GM12878 (cell line): Measurements from ENCODE around the gene RAB3C. TPM values are rescaled to one million over a fixed set of nuclear protein-coding genes. Genes with fewer than 3 reads are reported as not detected.

Experiments used
- ATAC-seq: fragments of 200-7000 bp; cut with Tn5 transposase; 3 replicates; pipeline ENCODE4 v1.9.1; 2020; ENCODE audit warnings: mild to moderate bottlenecking, moderate library complexity
- BruUV-seq: library from RNA; stranded (reverse); fragments of 400-500 nt; replicated peaks from 2 replicates; lab custom pipeline; 2021; lab: Mats Ljungman, UMichigan
- CTCF ChIA-PET: fragments of 300-600 bp; sonication (Branson Sonifier 250); formaldehyde crosslinking; extraction: SDS; loops from one replicate; lab custom pipeline; 2021; ENCODE audit warnings: inconsistent platforms; lab: Yijun Ruan, JAX
- POLR2A ChIA-PET: fragments of 350-600 bp; formaldehyde crosslinking; extraction: SDS; loops from one replicate; lab custom pipeline; 2021; ENCODE audit warnings: inconsistent platforms; lab: Charles Lee
- RAD21 ChIA-PET: fragments of 300-600 bp; sonication (Branson Sonifier 250); formaldehyde crosslinking; loops from one replicate; lab custom pipeline; 2023; ENCODE audit warnings: antibody characterized with exemption; ENCODE audit not compliant: unreplicated experiment; lab: Charles Lee
- SMC1A ChIA-PET: fragments of 300-600 bp; sonication (Branson Sonifier 250); formaldehyde crosslinking; loops from one replicate; lab custom pipeline; 2023; ENCODE audit not compliant: unreplicated experiment, uncharacterized antibody; lab: Charles Lee
- DNase-seq: peaks from one replicate; pipeline ENCODE4 v3.0.0-alpha.2; 2011; ENCODE audit warnings: low read depth, low spot score
- FAIRE-seq: peaks from 3 replicates; lab custom pipeline; 2011; peaks lifted over from hg19 to GRCh38; lab: Jason Lieb, UNC
- H2AFZ ChIP-seq: 2 replicates; pipeline ENCODE4 v1.6.0; 2011; ENCODE audit warnings: low read depth, low read length, control low read depth; ENCODE audit not compliant: control insufficient read depth
- H3K27ac ChIP-seq: 2 replicates; pipeline ENCODE4 v1.5.1; 2011; ENCODE audit warnings: control low read depth; ENCODE audit not compliant: control insufficient read depth, insufficient read depth
- H3K27me3 ChIP-seq, 2 experiments: replicated peaks in 1 of 2; 2 replicates each; pipeline versions ENCODE4 v1.6.0 to v1.6.1; 2011; ENCODE audit warnings: low read length in 1 of 2; ENCODE audit not compliant: control insufficient read depth in 2 of 2, insufficient read depth in 2 of 2
- H3K36me3 ChIP-seq, 2 experiments: 2 replicates each; pipeline ENCODE4 v1.5.1; 2011; ENCODE audit warnings: low read length in 1 of 2; ENCODE audit not compliant: control insufficient read depth in 2 of 2, insufficient read depth in 2 of 2
- H3K4me1 ChIP-seq: 2 replicates; pipeline ENCODE4 v1.6.1; 2011; ENCODE audit warnings: mild to moderate bottlenecking, low read length, moderate library complexity, mixed read lengths; ENCODE audit not compliant: control insufficient read depth, insufficient read depth
- H3K4me2 ChIP-seq: 2 replicates; pipeline ENCODE4 v1.6.0; 2011; ENCODE audit warnings: control low read depth; ENCODE audit not compliant: control insufficient read depth, insufficient read depth
- H3K4me3 ChIP-seq: fragments of 200-600 bp; sonication (generic); 2 replicates; pipeline ENCODE4 v1.5.1; 2016
- H3K79me2 ChIP-seq: 2 replicates; pipeline ENCODE4 v1.6.0; 2011; ENCODE audit warnings: low read length; ENCODE audit not compliant: control insufficient read depth, insufficient read depth
- H3K9ac ChIP-seq: 2 replicates; pipeline ENCODE4 v1.8.0; 2011; ENCODE audit warnings: low read length, control low read depth, mixed read lengths; ENCODE audit not compliant: control insufficient read depth, insufficient read depth
- H3K9me3 ChIP-seq: replicated peaks from 3 replicates; pipeline ENCODE4 v1.5.1; 2011; ENCODE audit warnings: mild to moderate bottlenecking, low read length; ENCODE audit not compliant: control insufficient read depth, insufficient read depth
- H4K20me1 ChIP-seq: 2 replicates; pipeline ENCODE4 v1.6.0; 2011; ENCODE audit not compliant: control insufficient read depth, insufficient read depth
- CBFB ChIP-seq: IDR thresholded peaks from 2 replicates; pipeline ENCODE4 v1.6.1; 2016; ENCODE audit warnings: antibody characterized with exemption, low read depth
- ESRRA ChIP-seq: IDR thresholded peaks from 2 replicates; pipeline ENCODE4 v1.6.1; 2012; ENCODE audit warnings: mild to moderate bottlenecking, low read length, improper control_type of control experiment
- ETV6 ChIP-seq, 2 experiments: fragments of 450-650 bp in 1 of 2; IDR thresholded peaks in 1 of 2; conservative IDR thresholded peaks in 1 of 2; 2 replicates each; pipeline ENCODE4 v1.6.1; 2014; ENCODE audit warnings: antibody characterized with exemption in 1 of 2, borderline replicate concordance in 1 of 2, low read depth in 1 of 2, mild to moderate bottlenecking in 1 of 2, moderate library complexity in 1 of 2
- EZH2 ChIP-seq: IDR thresholded peaks from 2 replicates; pipeline ENCODE4 v1.6.1; 2012; ENCODE audit warnings: low read depth, mild to moderate bottlenecking, control low read depth, inconsistent platforms, low read length, borderline replicate concordance; ENCODE audit not compliant: control insufficient read depth
- JUNB ChIP-seq: IDR thresholded peaks from 2 replicates; pipeline ENCODE4 v1.6.1; 2016; ENCODE audit warnings: antibody characterized with exemption, mild to moderate bottlenecking
- JUND ChIP-seq: IDR thresholded peaks from 2 replicates; pipeline ENCODE4 v1.6.1; 2012; ENCODE audit warnings: low read depth, mild to moderate bottlenecking, low read length, improper control_type of control experiment, moderate library complexity
- KLF5 ChIP-seq: fragments of 450-650 bp; IDR thresholded peaks from 2 replicates; pipeline ENCODE4 v1.6.1; 2014; ENCODE audit warnings: mild to moderate bottlenecking; ENCODE audit not compliant: partially characterized antibody
- NBN ChIP-seq: fragments of 450-650 bp; IDR thresholded peaks from 2 replicates; pipeline ENCODE4 v1.6.1; 2016
- NR2C2 ChIP-seq: IDR thresholded peaks from 2 replicates; pipeline ENCODE4 v1.6.1; 2011; ENCODE audit warnings: borderline replicate concordance, low read depth; ENCODE audit not compliant: control insufficient read depth, insufficient read length
- POLR2AphosphoS5 ChIP-seq: IDR thresholded peaks from 2 replicates; pipeline ENCODE4 v1.6.1; 2011; ENCODE audit warnings: mild to moderate bottlenecking, low read length, inconsistent platforms
- RUNX3 ChIP-seq: IDR thresholded peaks from 2 replicates; pipeline ENCODE4 v1.6.1; 2012; ENCODE audit warnings: low read length, inconsistent platforms
- STAT3 ChIP-seq: IDR thresholded peaks from 2 replicates; pipeline ENCODE4 v1.6.1; 2011; ENCODE audit warnings: low read depth, low read length, improper control_type of control experiment
- TBL1XR1 ChIP-seq: IDR thresholded peaks from 2 replicates; pipeline ENCODE4 v1.6.1; 2012; ENCODE audit warnings: low read depth, low read length, improper control_type of control experiment
- ZNF24 ChIP-seq: fragments of 450-650 bp; IDR thresholded peaks from 2 replicates; pipeline ENCODE4 v1.6.1; 2017; ENCODE audit warnings: antibody characterized with exemption, mild to moderate bottlenecking
- ZNF274 ChIP-seq: IDR thresholded peaks from one replicate; pipeline ENCODE4 v1.8.0; 2011; ENCODE audit not compliant: insufficient read length, insufficient read depth
- ZNF687 ChIP-seq: fragments of 450-650 bp; IDR thresholded peaks from 2 replicates; pipeline ENCODE4 v1.6.1; 2017; ENCODE audit warnings: mild to moderate bottlenecking, moderate library complexity
- ZSCAN29 ChIP-seq: fragments of 450-650 bp; IDR thresholded peaks from 2 replicates; pipeline ENCODE4 v1.6.1; 2017; ENCODE audit warnings: mild to moderate bottlenecking, moderate library complexity
- WGBS: methylation state at CpG from one replicate; pipeline ENCODE4 v1.1.6; 2016; ENCODE audit warnings: low lambda C conversion rate; ENCODE audit not compliant: insufficient replicate concordance, insufficient coverage; ENCODE audit errors: missing lambda C conversion rate; 5-methylcytosine and 5-hydroxymethylcytosine counted together
- in situ Hi-C: fragments of 300-500 bp; cut with MboI; formaldehyde crosslinking; loops from 9 replicates; pipeline ENCODE4 v1.14.3; 2018; ENCODE audit warnings: mixed read lengths
- intact Hi-C: fragments of 100-400 bp; cut with micrococcal nuclease; formaldehyde crosslinking; loops from one replicate; pipeline ENCODE4 v1.14.2; 2022; ENCODE audit not compliant: unreplicated experiment
- polyA plus RNA-seq, 11 experiments: library from polyadenylated mRNA; depleted of rRNA in 4 of 11; unstranded in 6 of 11; stranded (reverse) in 5 of 11; fragments of >200 nt; fragmentation: Nextera tagmentation in 4 of 11; fragmentation: Illumina TruSeq in 1 of 11; extraction: Ambion mirVana in 4 of 11; extraction: Trizol in 1 of 11; gene quantifications; 1 replicate in 1 of 11; 2 replicates in 10 of 11; pipeline versions ENCODE4 v1.2.1 to v1.2.3, GENCODE V29; 2011 to 2016; ENCODE audit warnings: inconsistent platforms in 2 of 11, missing spikeins in 2 of 11, low read depth in 1 of 11
- total RNA-seq, 4 experiments: library from RNA; depleted of rRNA in 3 of 4; stranded (reverse); fragments of >200 nt in 3 of 4; fragmentation: Illumina TruSeq in 1 of 4; extraction: Trizol in 1 of 4; gene quantifications; 2 replicates each; pipeline versions ENCODE4 v1.2.1 to v1.2.3, GENCODE V29; 2013 to 2021

RAB3C gene
- total and polyA plus RNA-seq, 10 of the 15 experiments (the other 5 are each of a cell fraction or from before 2014, with no cell fraction given) = not detected

- H2AFZ ChIP-seq = no peak overlapping the region
- no peaks in the 10 kb centered on the region for H3K36me3 ChIP-seq
- in situ Hi-C loops = no loop called here
- H3K9ac ChIP-seq = no peak overlapping the region
- H3K27me3 ChIP-seq = no peaks in the 10 kb centered on the region; a peak in 1 of 4 replicates
- CTCF ChIA-PET = interaction anchor here (1.0 kb wide), 1 partner anchor 99 kb away, joined by 3 read pairs; no protein-coding TSS in a partner anchor
- RAD21 ChIA-PET = no interaction called here
- no peaks in the 10 kb centered on the region for H3K9me3 ChIP-seq
- WGBS = 37% methylated on average over 1 of the region's 1 CpG
- FAIRE-seq (no peak), DNase-seq (no peak), ATAC-seq (no peak)
- SMC1A ChIA-PET = no interaction called here
- no peak overlapping the region for H3K4me2 ChIP-seq
- no peak overlapping the region for H3K4me3 ChIP-seq
- no peak for TF ChIP-seq POLR2AphosphoS5
- TF ChIP-seq TBL1XR1 = no peak
- TF ChIP-seq JUNB = no peak
- no peak for TF ChIP-seq NR2C2
- TF ChIP-seq ESRRA = no peak
- TF ChIP-seq JUND = no peak
- no peak for TF ChIP-seq STAT3
- no peak for TF ChIP-seq RUNX3
- TF ChIP-seq EZH2 = no peak
- TF ChIP-seq ZNF687 = no peak
- TF ChIP-seq NBN = no peak
- TF ChIP-seq CBFB = no peak
- TF ChIP-seq ZSCAN29 = no peak
- no peak for TF ChIP-seq ZNF274
- TF ChIP-seq ETV6 (conservative IDR thresholded peaks at IDR 0.05 in 1 of 2, IDR thresholded peaks at IDR 0.05 in 1 of 2; ENCODE audit: borderline replicate concordance in 1 of 2, low read depth in 1 of 2) = no peak
- TF ChIP-seq KLF5 = no peak
- no peak for TF ChIP-seq ZNF24
- no peak overlapping the region for H3K27ac ChIP-seq
- H4K20me1 ChIP-seq = no peaks in the 10 kb centered on the region
- no peaks in the 10 kb centered on the region for H3K4me1 ChIP-seq
- no TSS peak for BruUV-seq
- POLR2A ChIA-PET = no interaction called here
- intact Hi-C loops = no loop called here
- H3K79me2 ChIP-seq = no peaks in the 10 kb centered on the region
Observed at GRCh38 chr5:58653521-58653920, 70.6 kb downstream of the RAB3C start.
